Hindlimb muscle (tissue), 1 donor: ENCODE measurements around the gene DECR2. TPM values are rescaled to one million over a fixed set of nuclear protein-coding genes. Genes with fewer than 3 reads are reported as not detected.
A peak's percentile ranks its signal among the peaks of the same experiment; 100 is the strongest.
"Not testable (repeated sequence)": the region's sequence is repeated elsewhere in the genome, so short reads cannot be mapped to it uniquely, and the experiment has no call there.

Source experiments
- DNase-seq: peaks from one replicate; pipeline ENCODE4 v3.0.0-alpha.2; 2013
- polyA plus RNA-seq: library from polyadenylated mRNA; unstranded; fragments of 120-200 nt; gene quantifications from one replicate; pipeline ENCODE4 v1.2.1, GENCODE V29; 2013; ENCODE audit not compliant: insufficient read length

Gene DECR2
- polyA plus RNA-seq, 1 donor: 13.7 TPM

DNA sequence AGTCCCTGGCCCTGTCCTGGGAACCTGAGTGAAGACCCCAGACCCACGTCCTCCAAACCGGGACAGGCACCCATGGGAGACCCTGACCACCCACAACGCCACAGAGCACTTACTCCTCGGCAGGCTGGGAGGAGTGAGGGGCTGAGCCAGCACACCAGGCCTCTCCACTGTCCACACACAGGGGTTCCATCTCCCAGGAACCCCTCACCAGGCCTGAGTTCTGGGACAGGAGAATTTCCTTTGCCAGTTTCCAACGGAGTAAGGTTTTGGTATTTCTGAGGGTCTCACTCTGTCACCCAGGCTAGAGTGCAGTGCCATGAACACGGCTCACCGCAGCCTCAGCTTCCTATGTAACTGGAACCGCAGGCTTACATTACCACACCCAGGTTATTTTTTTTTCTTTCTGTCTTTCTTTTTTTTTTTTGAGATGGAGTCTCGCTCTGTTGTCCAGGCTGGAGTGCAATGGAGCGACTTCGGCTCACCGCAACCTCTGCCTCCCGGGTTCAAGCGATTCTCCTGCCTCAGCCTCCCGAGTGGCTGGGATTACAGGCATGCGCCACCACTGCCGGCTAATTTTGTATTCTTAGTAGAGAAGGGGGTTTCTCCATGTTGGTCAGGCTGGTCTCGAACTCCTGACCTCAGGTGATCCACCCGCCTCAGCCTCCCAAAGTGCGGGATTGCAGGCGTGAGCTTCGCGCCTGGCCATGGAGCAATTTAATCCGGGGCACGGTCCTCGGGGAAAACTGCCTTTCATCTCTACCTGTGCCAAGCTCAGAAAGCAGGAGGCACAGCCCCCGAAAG is 21.5 kb upstream of the DECR2 start:
- no peak for DNase-seq

DNA sequence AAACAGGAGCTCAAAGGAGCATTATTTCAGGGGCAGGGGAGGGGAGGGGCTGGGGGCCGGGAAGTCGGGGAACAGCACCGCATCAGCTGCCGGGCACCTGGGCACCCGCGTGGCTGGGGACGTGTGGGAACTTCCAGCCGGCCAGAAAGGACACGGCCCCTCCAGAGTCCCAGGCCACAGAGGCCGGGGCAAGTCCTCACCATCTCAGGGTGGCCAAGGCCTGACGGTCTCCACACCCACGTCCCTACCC is 21.0 kb upstream of the DECR2 start:
- no peak for DNase-seq

DNA sequence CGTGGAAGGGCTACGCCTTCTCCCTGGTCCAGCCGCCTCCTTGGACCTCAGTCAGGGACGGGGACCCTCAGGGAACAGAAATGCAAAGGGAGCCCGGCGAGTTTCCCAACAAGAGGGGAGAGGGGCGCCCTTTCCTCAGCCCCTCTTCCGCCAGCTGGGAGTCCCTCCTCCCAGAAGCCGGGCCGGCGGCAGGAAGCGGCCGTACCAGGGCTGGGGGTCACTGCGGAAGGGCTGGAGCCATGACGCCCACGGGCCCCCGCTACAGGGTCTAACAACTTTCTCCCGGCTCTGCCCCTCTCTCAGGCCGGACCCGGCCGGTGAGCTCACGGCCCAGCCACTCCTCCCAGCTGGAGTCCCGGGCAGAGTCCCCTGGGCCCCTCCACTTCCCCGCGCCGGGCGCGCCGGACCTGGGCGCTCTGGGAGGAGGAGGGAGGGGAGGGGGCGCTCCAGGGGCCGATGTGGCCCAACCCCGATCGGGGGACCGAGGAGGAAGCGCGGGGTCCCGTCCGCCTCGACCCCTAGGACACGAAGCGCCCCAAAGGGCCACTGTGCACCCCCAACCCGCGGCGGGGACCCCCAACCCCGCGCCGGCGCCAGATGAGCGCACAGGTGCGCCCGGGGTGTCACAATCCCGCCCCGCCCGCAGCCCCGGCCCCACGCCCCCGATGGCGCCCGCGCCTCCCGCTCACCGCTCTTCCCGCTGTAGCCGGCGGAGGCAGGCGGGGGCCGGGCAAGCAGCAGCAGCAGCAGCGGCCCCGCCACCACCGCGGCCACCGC is 20.5 kb upstream of the DECR2 start:
- DNase-seq: no peak

DNA sequence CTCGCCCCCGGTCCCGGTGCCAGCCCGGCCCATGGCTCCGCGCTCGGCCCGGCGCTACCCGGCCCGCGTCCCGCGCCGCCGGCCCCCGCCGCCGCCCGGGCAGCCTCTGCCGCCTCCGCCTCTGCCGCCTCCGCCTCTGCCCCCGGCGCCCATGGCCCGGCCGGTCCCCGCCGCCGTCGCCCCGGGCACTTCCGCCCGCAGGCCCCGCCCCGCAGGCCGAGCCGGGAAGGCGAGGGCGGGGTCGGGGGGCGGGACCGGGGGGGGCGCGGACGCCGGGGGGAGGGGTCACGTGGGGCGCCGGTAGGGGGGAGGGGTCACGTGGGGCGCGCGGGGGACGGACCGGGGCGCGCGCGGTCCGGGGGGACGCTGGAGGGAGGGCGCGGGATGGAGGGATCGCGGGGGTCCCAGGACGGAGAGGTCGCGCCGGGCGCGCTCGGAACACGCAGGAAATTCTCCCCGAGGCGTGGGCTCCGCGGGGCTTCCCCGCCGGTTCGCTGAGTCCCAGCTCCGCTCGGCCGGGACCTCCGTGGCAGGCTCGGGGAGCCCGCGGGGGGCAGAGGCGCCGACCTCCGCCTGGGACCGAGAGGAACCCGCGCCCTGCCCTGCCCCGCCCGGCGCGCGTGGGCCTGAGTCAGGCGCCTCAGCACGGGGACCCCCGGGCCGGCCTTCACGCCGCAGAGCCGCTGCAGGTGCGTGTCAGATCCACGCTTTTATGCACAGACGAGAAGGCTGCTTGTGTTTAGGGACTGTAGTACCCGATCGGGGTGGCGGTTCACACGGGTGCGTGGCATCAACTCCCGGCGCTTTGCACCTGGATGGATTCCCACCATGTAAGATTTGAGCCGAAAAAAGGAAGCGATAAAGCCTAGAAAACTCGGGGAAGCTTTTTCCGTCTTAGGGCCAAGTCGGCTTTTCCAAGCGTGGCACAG is 19.6 kb upstream of the DECR2 start, which contains the start of gene PGAP6:
Gene PGAP6 (minus strand): TSS at position 190 of the 929 bp plus-strand sequence. CDS start 157 bp downstream, at position 33.
- peak; percentile 57 for DNase-seq

DNA sequence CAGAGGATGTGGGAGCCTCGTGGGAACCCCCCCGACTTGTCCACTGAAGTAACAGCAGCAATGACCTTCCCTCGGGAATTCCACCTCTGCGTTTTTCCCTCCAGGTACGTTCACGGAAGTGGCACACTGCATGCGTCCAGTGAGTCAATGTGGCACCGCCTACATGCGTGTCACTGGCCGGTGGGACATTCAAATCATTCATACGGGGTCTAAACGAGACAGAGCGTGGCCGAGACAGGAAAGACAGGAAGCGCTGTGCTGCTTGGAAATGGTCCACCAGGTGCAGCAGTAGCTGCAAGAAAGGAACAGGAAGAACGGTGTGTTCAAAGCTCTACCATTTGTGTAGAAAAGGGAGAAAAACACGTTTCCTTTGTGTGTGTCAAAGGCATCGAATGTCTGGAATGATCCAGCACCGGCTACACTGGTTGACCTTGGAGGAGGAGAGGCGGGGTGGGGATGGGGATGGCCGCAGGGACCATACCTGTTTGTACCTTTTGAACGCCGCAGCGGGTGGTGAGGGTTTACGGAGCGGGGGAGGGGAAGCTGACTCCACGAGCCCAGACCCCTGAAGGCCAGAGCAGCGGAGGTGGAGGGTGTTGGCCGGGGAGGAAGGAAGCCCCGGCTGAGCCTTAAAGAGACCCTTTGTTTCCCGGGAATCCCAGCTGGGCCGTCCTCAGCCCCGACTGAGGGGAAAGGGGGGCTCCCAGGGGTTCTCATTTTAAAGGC is 18.2 kb upstream of the DECR2 start:
- no peak for DNase-seq

DNA sequence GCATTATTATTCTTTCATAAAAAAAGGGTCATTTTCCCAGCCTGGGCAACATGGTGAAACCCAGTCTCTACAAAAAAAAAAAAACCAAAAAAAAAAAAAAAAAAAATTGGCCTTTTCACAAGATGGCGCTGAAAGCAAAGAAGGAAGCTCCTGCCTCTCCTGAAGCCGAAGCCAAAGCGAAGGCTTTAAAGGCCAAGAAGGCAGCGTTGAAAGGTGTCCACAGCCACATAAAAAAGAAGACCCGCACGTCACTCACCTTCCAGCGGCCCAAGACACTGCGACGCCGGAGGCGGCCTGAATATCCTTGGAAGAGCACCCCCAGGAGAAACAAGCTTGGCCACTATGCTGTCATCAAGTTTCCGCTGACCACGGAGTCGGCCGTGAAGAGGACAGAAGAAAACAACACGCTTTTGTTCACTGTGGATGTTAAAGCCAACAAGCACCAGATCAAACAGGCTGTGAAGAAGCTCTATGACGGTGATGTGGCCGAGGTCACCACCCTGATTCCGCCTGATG is 15.0 kb upstream of the DECR2 start:
- no peak for DNase-seq

DNA sequence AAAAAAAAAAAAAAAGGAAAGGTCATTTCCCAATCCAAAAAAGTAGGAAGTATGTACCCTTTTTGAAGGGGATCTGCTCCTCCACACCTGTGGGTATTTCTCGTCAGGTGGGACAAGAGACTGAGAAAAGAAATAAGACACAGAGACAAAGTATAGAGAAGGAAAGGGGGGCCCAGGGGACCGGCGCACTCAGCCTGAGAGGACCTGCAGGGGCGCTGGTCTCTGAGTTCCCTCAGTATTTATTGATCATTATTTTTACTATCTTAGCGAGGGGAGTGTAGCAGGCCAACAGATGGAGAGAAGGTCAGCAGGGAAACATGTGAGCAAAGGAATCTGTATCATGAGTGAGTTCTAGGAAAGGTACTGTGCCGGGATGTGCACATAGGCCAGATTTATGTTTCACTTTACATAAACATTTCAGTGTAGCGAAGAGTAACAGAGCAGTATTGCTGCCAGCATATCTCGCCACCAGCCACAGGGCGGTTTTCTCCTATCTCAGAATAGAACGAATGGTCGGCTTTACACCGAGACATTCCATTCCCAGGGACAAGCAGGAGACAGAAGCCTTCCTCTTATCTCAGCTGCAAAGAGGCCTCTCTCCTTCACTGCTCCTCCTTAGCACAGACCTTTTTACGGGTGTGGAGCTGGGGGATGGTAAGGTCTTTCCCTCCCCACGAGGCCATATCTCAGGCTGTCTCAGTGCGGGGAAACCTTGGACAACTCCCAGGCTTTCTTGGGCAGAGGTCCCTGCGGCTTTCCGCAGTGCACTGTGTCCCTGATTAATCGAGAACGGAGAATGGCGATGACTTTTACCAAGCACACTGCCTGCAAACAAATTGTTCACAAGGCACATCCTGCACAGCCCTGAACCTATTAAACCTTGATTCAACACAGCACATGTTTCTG is 13.7 kb upstream of the DECR2 start:
- not testable (repeated sequence) for DNase-seq

DNA sequence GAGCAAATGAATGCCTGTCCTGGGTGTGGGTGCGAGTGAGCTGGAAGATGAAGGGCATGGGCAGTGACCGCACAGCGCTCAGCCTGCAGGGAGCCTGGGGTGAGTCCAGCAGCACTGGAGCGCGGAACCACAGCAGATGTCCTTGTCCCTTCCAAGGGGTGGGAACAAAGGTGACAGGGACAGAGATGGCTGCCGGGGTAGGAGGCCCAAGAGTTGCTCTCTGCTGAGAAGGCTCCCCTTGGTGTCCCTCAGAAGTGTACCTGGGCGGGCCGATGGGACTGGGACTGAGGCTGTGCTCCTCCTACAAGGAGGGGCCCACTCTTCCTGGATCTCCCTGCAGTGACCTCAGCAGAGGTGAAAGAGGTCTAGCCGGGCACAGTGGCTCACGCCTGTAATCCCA is 12.3 kb upstream of the DECR2 start:
- no peak for DNase-seq

DNA sequence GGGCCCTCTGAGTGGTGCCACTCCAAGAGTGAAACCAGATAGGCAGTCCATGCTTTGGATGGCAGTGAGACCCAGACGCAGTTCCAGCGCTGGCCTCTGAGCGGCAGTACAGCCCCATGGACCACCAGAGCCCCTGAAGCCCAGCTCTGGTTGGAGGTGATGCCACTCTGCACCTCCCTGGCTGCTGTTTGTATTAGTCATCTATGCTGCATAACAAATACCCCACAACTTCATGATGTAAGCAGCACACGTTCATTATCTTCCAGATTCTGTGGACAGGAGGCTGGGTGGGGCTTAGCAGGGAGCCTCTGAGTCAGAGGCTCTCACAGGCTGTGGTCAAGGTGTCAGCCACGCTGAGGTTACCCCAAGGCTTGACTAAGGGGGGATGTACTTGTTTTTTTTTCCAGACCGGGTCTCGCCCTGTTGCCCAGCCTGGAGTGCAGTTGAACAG is 9.8 kb upstream of the DECR2 start:
- no peak for DNase-seq

DNA sequence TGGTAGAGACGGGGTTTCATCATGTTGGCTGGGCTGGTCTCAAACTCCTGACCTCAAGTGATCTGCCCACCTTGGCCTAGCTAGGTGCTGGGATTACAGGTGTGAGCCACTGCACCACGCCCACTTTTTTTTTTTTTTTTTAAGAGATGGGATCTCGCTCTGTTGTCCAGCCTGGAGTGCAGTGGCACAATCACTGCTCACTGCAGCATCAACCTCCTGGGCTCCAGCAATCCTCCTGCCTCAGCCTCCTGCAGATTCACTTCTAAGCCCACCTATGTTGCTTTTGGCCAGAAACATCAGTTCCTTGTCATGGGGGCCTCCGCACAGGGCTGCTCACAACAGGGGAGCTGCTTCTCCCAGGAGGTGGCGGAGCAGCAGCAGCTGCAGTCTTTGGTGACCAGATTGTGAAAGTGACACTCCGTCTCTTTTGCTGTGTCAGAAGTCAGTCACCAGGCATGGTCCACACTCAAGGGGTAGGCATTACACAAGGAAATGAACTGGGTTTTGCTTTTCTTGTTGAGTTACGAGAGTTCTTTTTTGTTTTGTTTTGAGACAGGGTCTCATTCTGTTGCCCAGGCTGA is 9.1 kb upstream of the DECR2 start:
- no peak for DNase-seq

DNA sequence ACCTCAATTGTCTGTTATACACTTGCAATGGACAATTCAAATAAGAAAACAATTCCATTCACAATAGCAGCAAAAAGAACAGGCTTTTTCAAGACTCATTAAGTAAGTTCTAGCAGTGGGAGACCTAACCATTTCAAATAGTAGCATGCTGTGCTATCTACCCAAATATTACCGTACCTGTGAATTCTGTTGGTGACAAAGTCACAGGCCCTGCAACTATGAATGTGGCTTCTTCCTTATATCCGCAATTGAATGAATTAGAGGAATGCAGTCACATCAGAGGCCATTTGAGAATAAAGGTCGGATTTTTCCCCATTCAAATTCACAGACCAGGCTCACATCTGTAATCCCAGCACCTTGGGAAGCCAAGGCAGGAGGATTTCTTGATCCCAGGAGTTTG is 5.5 kb upstream of the DECR2 start:
- no peak for DNase-seq

DNA sequence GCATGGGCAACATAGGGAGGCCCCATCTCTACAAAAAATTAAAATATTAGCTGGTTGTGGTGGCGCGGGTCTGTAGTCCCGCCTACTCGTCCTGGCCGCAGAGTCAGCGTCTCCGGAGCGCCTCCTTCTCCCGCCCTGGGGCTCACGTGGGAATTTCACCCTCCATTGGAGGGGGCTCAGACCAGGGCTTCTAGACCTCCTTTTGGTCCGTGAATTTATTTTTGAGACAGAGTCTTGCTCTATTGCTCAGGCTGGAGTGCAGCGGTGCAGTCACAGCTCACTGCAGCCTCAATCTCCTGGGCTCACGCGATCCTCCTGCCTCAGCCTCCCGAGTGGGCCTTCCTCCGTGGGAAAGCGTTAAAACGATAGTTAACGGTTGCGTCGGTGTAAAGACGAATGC is 5.1 kb upstream of the DECR2 start:
- DNase-seq: no peak

DNA sequence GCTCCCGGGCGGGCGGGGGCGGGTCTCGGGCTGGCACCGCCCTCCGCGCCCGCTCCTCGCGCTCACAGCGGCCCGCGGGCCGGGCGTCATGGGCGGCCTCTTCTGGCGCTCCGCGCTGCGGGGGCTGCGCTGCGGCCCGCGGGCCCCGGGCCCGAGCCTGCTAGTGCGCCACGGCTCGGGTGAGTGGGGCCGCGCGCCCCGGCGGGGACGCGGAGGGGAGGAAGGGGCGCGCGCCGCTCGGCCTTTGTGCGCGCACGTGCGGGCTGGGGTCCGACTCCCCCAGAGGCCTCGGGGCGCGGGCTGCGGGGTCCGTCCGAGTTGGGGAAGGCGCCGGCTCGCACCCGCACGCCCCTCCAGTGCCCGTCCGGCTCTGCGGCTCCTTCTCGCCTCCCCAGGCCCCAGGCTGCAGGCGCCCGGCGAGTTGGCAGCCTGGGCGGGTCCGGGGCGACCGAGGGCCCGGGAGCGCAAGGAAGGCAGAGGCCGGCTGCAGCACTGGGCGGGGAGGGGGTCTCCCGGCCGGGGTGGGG is 4.5 kb upstream of the DECR2 start, which contains the start of gene NME4:
Gene NME4 (plus strand): TSS at position 65 of the 527 bp plus-strand sequence. CDS start 24 bp downstream, at position 89.
- DNase-seq: no peak

DNA sequence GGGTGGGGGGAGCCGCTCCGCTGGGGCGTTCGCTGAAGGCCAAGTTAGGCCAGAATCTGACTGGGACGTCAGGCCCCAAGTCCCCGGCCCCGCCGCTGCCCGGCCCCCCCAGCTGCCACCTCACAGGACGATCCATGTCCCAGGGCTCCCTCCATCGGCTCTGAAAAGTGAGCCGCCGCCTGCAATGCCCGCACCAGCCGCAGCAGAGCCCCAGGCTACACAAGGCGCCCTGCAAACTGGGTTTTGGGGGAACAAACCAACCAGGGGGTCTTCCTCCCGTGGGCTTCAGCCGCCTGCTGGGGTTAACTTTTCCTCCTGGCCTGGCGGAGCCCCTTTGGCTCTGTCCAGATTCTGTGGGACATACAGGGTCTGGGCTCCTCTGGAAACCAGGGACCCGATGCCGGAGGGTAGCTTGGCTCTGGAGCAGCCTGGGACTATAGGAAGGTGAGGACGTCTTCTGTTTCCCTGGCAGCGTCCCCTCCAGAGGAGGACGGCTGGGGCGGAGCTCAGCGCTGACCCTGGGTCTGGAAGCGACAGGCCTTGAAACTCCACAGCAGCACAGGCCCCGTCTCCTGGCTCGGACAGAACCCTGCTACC is 3.9 kb upstream of the DECR2 start:
- peak; percentile 61 for DNase-seq

DNA sequence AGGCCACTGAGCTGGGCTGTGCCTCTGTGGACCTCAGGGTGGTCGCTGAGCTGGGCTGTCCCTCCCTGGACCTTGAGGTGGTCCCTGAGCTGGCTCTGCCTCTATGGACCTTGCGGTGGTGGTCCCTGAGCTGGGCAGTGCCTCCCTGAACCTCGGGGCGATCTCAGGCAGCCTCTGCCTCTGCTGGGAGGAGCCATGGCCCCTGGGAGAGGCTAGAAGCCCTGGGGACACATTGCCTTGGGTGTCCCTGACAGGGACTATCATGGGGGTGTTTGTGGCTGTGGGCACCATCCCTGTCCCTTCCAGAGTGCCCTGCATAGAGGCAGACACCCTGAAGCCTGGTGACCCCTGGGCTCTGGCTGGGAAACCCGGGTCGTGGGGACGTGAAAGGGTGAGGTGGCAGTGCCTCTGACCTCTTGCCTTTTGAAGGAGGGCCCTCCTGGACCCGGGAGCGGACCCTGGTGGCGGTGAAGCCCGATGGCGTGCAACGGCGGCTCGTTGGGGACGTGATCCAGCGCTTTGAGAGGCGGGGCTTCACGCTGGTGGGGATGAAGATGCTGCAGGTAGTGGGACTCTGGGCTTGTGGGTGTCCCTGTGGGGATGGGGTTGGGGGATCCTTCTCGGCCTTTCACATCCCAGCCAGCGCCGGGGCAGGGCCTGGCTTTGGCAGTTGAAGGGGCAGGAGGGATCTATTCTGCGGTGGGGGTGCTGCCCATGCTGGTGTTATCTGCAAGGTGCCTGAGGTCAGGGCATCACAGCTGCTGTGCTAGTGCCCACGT is 2.9 kb upstream of the DECR2 start:
- no peak for DNase-seq

DNA sequence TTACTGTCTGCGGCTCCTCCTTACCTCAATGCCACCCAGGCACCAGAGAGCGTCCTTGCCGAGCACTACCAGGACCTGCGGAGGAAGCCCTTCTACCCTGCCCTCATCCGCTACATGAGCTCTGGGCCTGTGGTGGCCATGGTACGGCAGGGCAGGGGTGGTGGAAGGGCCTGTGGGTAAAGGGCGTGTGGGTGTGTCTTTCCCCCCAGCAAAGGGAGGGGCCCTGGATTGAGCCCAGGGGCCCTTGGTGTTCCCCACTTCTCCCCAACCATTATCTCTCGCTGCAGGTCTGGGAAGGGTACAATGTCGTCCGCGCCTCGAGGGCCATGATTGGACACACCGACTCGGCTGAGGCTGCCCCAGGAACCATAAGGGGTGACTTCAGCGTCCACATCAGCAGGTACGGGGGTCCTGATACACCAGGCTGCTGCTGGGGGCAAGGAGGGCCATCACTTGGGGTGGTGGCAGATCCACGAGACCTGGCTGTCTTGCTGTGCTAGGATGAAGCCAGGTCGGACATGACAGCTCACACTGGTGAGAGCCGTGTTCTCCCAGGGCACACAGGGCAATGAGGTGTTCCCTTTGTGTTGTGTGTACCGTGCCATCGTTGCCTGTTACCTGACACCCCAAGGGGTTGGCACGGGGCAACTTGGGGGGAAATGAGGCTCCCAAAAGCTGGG is 2.2 kb upstream of the DECR2 start:
- DNase-seq: no peak

DNA sequence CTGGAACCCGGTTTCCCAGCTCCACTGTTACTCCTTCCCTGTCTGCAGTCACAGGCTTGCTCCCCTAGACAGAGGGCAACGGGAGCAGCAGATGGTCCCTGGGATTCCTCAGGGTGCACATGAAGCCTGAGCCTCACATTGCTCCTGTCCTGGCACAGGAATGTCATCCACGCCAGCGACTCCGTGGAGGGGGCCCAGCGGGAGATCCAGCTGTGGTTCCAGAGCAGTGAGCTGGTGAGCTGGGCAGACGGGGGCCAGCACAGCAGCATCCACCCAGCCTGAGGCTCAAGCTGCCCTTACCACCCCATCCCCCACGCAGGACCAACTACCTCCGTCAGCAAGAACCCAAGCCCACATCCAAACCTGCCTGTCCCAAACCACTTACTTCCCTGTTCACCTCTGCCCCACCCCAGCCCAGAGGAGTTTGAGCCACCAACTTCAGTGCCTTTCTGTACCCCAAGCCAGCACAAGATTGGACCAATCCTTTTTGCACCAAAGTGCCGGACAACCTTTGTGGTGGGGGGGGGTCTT is 1.6 kb upstream of the DECR2 start:
- DNase-seq: no peak

DNA sequence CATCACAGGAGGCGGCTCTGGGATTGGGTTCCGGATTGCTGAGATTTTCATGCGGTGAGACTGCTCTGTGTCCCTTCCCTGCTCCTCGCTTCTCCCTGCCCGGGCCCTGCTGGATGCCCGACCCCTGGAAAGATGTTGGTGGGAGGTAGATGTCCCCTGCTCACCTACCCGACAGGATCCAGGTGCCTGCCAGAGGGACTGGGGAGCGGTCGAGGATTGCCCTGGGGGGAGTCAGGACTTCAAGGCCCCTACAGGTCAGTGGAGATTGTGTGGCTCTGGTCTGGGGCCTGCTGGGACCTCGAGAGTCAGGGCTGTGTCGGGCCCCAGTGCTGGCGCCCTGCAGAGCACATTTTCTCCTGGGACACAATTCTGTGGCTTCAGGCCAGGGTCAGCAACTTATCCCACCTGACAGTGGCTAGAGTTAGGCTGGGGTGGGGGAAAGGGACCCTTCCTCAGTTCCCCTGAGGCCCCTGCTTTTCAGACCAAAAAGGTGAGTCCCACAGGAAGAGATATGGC is 3.3 kb downstream of the DECR2 start:
- DNase-seq: no peak
